Right lobe of liver (tissue), 4 donors: ENCODE data around the gene SIX2.
"Not testable (repeated sequence)": the region's sequence is repeated elsewhere in the genome, so short reads cannot be mapped to it uniquely, and the experiment has no call there.

Experiments used
- POLR2A ChIP-seq: fragments of 450-650 bp; IDR thresholded peaks from one replicate; pipeline ENCODE4 v1.6.1; 2017; ENCODE audit warnings: antibody characterized with exemption, mild to moderate bottlenecking
- TF ChIP-seq, protein P1 (sequence below), 4 donors: fragments of 200-600 bp in 3 of 4; fragments of 450-650 bp in 1 of 4; IDR thresholded peaks; one replicate each; pipeline versions ENCODE4 v1.5.1 to v1.8.0; 2016 to 2022; ENCODE audit warnings: antibody characterized with exemption in 4 of 4, mild to moderate bottlenecking in 2 of 4
- donor health status: DM: no; HTN: no; CAD: no.
- donor health status: DM: no; HTN: no; CAD: no.
- donor health status: DM: no; HTN: yes; CAD: no.

DNA sequence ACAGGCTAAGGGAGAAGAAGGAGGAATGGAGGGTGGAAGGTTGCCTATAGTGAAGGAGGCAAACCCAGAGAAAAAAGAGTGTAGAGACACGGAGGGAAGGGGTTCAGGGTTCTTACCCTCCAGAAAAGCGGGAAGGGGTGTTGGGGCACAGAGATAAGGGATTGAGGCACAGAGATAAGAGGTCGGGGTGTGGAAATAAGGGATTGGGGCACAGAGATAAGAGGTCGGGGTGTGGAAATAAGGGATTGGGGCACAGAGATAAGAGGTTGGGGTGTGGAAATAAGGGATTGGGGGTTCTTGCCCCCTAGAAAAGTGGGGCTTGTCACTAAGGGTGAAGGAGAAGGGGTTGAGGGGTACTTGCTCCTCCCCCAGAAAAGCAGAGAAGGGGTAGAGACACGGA is 29.6 kb upstream of the SIX2 start:
- TF ChIP-seq POLR2A, result not testable (repeated sequence)
- TF ChIP-seq, protein P1, sequence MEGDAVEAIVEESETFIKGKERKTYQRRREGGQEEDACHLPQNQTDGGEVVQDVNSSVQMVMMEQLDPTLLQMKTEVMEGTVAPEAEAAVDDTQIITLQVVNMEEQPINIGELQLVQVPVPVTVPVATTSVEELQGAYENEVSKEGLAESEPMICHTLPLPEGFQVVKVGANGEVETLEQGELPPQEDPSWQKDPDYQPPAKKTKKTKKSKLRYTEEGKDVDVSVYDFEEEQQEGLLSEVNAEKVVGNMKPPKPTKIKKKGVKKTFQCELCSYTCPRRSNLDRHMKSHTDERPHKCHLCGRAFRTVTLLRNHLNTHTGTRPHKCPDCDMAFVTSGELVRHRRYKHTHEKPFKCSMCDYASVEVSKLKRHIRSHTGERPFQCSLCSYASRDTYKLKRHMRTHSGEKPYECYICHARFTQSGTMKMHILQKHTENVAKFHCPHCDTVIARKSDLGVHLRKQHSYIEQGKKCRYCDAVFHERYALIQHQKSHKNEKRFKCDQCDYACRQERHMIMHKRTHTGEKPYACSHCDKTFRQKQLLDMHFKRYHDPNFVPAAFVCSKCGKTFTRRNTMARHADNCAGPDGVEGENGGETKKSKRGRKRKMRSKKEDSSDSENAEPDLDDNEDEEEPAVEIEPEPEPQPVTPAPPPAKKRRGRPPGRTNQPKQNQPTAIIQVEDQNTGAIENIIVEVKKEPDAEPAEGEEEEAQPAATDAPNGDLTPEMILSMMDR (IDR thresholded peaks at IDR 0.05), result not testable (repeated sequence)
